Activated CD4-positive, alpha-beta T cell treated with anti-CD3 and anti-CD28 coated beads for 48 hours (primary cell): ENCODE results near the gene KLF11.
A peak's percentile ranks its signal among the peaks of the same experiment; 100 is the strongest.

Experiments
- DNase-seq: peaks from one replicate; pipeline ENCODE4 v3.0.0-alpha.2; 2020

Gene KLF11

GRCh38 chr2:10071176-10071575 is 27.8 kb downstream of the KLF11 start:
- DNase-seq = no peak

GRCh38 chr2:10071595-10071994 is 28.2 kb downstream of the KLF11 start:
- no peak for DNase-seq

- peak; percentile 82 for DNase-seq
Observed at GRCh38 chr2:10072656-10073480, 29.5 kb downstream of the KLF11 start.

- DNase-seq = no peak
Observed at GRCh38 chr2:10073706-10074105, 30.4 kb downstream of the KLF11 start.

GRCh38 chr2:10075101-10075500 is 31.8 kb downstream of the KLF11 start:
- no peak for DNase-seq

- no peak for DNase-seq
Observed at GRCh38 chr2:10075571-10076209, 32.3 kb downstream of the KLF11 start.

- DNase-seq = no peak
Observed at GRCh38 chr2:10076511-10076910, 33.2 kb downstream of the KLF11 start.

- DNase-seq = no peak
Observed at GRCh38 chr2:10076988-10077527, 33.7 kb downstream of the KLF11 start.

- no peak for DNase-seq
Observed at GRCh38 chr2:10078001-10078400, 34.7 kb downstream of the KLF11 start.

GRCh38 chr2:10078704-10079265 is 35.4 kb downstream of the KLF11 start:
- DNase-seq = no peak

- DNase-seq = no peak
Observed at GRCh38 chr2:10079266-10079869, 36.0 kb downstream of the KLF11 start.

- no peak for DNase-seq
Observed at GRCh38 chr2:10079870-10080535, 36.7 kb downstream of the KLF11 start, which contains the start of gene CYS1. CYS1 (minus strand) TSS chr2:10080411; CDS start chr2:10080223, 188 bp downstream.

GRCh38 chr2:10080536-10081304 is 37.4 kb downstream of the KLF11 start:
- DNase-seq = no peak

- no peak for DNase-seq
Observed at GRCh38 chr2:10083046-10083445, 39.7 kb downstream of the KLF11 start.

GRCh38 chr2:10083692-10084211 is 40.4 kb downstream of the KLF11 start:
- peak; percentile 17 for DNase-seq

GRCh38 chr2:10084223-10084865 is 41.0 kb downstream of the KLF11 start:
- no peak for DNase-seq

GRCh38 chr2:10085043-10085667 is 41.8 kb downstream of the KLF11 start:
- DNase-seq = no peak

GRCh38 chr2:10085668-10086059 is 42.3 kb downstream of the KLF11 start:
- no peak for DNase-seq

GRCh38 chr2:10086950-10087349 is 43.6 kb downstream of the KLF11 start:
- DNase-seq = no peak

GRCh38 chr2:10087360-10087759 is 44.0 kb downstream of the KLF11 start:
- no peak for DNase-seq
